HPDE6-E6E7 (cell line): ENCODE data around the gene HSFY1.
"Not testable (repeated sequence)": the region's sequence is repeated elsewhere in the genome, so short reads cannot be mapped to it uniquely, and the experiment has no call there.

Source experiments
- DNase-seq: peaks from one replicate; pipeline ENCODE4 v3.0.0; 2011; ENCODE audit warnings: missing footprints; ENCODE audit errors: extremely low spot score

Gene HSFY1

GRCh38 chrY:18546420-18546819 lies at the start of gene HSFY1:
TSS of gene HSFY1 (plus strand) at chrY:18546720. CDS start at chrY:18546788, 68 bp downstream.
- not testable (repeated sequence) for DNase-seq

- DNase-seq: not testable (repeated sequence)
Observed at GRCh38 chrY:18504266-18504665, 42.3 kb upstream of the HSFY1 start.

DNA sequence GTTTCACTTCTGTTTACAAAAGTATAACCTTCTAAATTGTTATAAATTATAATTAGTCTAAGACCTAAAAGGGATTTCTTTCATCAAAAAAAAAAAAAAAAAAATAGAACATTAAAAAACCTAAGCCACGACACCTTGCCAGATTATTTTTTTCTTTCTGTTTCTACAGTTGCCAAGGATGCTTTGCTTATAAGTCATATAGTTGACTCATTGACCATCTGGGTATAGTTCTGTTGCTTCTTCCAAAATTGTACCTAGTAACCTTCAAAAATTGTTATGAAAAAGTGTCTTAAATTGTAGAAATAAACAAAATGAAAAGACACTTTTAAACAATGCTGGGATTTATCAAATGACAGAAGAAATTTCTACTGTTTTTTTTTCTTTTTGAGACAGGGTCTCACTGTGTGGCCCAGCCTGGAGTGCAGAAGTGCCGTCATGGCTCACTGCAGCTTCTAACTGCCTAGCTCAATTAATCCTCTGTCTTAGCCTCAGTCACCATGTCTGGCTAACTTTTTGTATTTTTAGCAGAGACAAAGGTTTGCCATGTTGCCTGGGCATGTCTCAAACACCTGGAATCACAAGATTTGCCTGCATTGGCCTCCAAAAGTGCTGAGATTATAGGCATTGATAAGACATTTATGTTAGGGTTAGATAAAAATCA lies 15.4 kb upstream of the HSFY1 start:
- DNase-seq: not testable (repeated sequence)

- DNase-seq: not testable (repeated sequence)
Observed at GRCh38 chrY:18538952-18539351, 7.6 kb upstream of the HSFY1 start.

GRCh38 chrY:18553132-18553531 lies 6.6 kb downstream of the HSFY1 start:
- DNase-seq: not testable (repeated sequence)

DNA sequence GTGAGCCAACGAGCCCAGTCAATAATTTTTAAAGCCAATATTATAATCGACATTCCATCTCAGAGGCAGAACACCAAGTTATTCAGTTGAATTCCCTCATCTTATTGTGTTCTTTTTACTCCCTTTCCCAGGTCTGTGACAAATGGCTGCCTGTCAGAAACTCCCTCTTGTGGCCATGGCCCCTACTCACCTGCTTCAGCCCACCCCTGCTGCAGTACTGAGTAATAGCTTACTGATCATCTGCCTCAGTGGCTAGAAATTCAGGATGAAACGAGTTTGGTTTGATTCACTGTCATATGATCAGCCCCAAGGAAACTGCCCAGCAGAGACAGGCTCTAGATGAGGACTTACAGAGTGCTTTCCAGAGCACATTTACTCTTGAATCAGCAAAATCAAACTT lies 19.4 kb downstream of the HSFY1 start:
- DNase-seq: not testable (repeated sequence)
